ENCODE measurements around the gene GMEB2.

Gene GMEB2

GRCh38 chr20:63590218-63591146 lies 36.4 kb downstream of the GMEB2 start:
- no peak overlapping the region for H3K9ac ChIP-seq (ENCODE audit: low read length)
- H3K4me3 ChIP-seq (ENCODE audit: low read depth in 1 of 2, low read length in 2 of 2), result no peak overlapping the region
- peaks cover 16% of the 10 kb centered on the region for H3K36me3 ChIP-seq (ENCODE audit: insufficient read depth, low read length)
- no peak overlapping the region for H3K27ac ChIP-seq (ENCODE audit: low read depth, low read length)
- no peaks in the 10 kb centered on the region for H3K4me1 ChIP-seq (ENCODE audit: insufficient read depth, low read length)
- no peaks in the 10 kb centered on the region for H3K9me3 ChIP-seq (ENCODE audit: low read length)
- no peaks in the 10 kb centered on the region for H3K27me3 ChIP-seq (ENCODE audit: control insufficient read depth in 1 of 2, insufficient read depth in 2 of 2, low read length in 2 of 2)

- Histone ChIP-seq H3K27ac (ENCODE audit: low read depth, low read length) (no peak overlapping the region), H3K27me3 (ENCODE audit: control insufficient read depth in 1 of 2, insufficient read depth in 2 of 2, low read length in 2 of 2) (no peaks in the 10 kb centered on the region), H3K36me3 (ENCODE audit: insufficient read depth, low read length) (peaks cover 16% of the 10 kb centered on the region), H3K9me3 (ENCODE audit: low read length) (no peaks in the 10 kb centered on the region), H3K4me3 (ENCODE audit: low read depth in 1 of 2, low read length in 2 of 2) (no peak overlapping the region), H3K4me1 (ENCODE audit: insufficient read depth, low read length) (no peaks in the 10 kb centered on the region), H3K9ac (ENCODE audit: low read length) (no peak overlapping the region)
Measured at GRCh38 chr20:63589261-63590217, 37.4 kb downstream of the GMEB2 start.

GRCh38 chr20:63588641-63589041 lies 38.3 kb downstream of the GMEB2 start:
- Histone ChIP-seq H3K4me3 (ENCODE audit: low read depth in 1 of 2, low read length in 2 of 2) (no peak overlapping the region), H3K9ac (ENCODE audit: low read length) (no peak overlapping the region), H3K9me3 (ENCODE audit: low read length) (no peaks in the 10 kb centered on the region), H3K4me1 (ENCODE audit: insufficient read depth, low read length) (no peaks in the 10 kb centered on the region), H3K36me3 (ENCODE audit: insufficient read depth, low read length) (peaks cover 16% of the 10 kb centered on the region), H3K27ac (ENCODE audit: low read depth, low read length) (no peak overlapping the region), H3K27me3 (ENCODE audit: control insufficient read depth in 1 of 2, insufficient read depth in 2 of 2, low read length in 2 of 2) (no peaks in the 10 kb centered on the region)

- Histone ChIP-seq H3K36me3 (ENCODE audit: insufficient read depth, low read length) (peaks cover 13% of the 10 kb centered on the region), H3K27ac (ENCODE audit: low read depth, low read length) (no peak overlapping the region), H3K27me3 (ENCODE audit: control insufficient read depth in 1 of 2, insufficient read depth in 2 of 2, low read length in 2 of 2) (no peaks in the 10 kb centered on the region)
Measured at GRCh38 chr20:63587776-63588591, 38.9 kb downstream of the GMEB2 start.

GRCh38 chr20:63587256-63587655 lies 39.6 kb downstream of the GMEB2 start:
- Histone ChIP-seq H3K27ac (ENCODE audit: low read depth, low read length) (no peak overlapping the region), H3K4me1 (ENCODE audit: insufficient read depth, low read length) (no peaks in the 10 kb centered on the region), H3K4me3 (ENCODE audit: low read depth in 1 of 2, low read length in 2 of 2) (no peak overlapping the region), H3K9ac (ENCODE audit: low read length) (no peak overlapping the region), H3K27me3 (ENCODE audit: control insufficient read depth in 1 of 2, insufficient read depth in 2 of 2, low read length in 2 of 2) (no peaks in the 10 kb centered on the region), H3K9me3 (ENCODE audit: low read length) (no peaks in the 10 kb centered on the region), H3K36me3 (ENCODE audit: insufficient read depth, low read length) (peaks cover 6% of the 10 kb centered on the region)

More at GRCh38 chr20:63587776-63588591, 38.9 kb downstream of the GMEB2 start:
- Histone ChIP-seq H3K9ac (ENCODE audit: low read length) (no peak overlapping the region), H3K4me1 (ENCODE audit: insufficient read depth, low read length) (no peaks in the 10 kb centered on the region), H3K4me3 (ENCODE audit: low read depth in 1 of 2, low read length in 2 of 2) (no peak overlapping the region), H3K9me3 (ENCODE audit: low read length) (no peaks in the 10 kb centered on the region)

GRCh38 chr20:63586797-63587196 lies 40.1 kb downstream of the GMEB2 start:
- Histone ChIP-seq H3K27me3 (ENCODE audit: control insufficient read depth in 1 of 2, insufficient read depth in 2 of 2, low read length in 2 of 2) (no peaks in the 10 kb centered on the region), H3K36me3 (ENCODE audit: insufficient read depth, low read length) (peaks cover 1% of the 10 kb centered on the region), H3K4me1 (ENCODE audit: insufficient read depth, low read length) (no peaks in the 10 kb centered on the region), H3K9ac (ENCODE audit: low read length) (no peak overlapping the region), H3K9me3 (ENCODE audit: low read length) (no peaks in the 10 kb centered on the region), H3K27ac (ENCODE audit: low read depth, low read length) (no peak overlapping the region), H3K4me3 (ENCODE audit: low read depth in 1 of 2, low read length in 2 of 2) (no peak overlapping the region)

GRCh38 chr20:63585616-63586565 lies 41.0 kb downstream of the GMEB2 start:
- no peaks in the 10 kb centered on the region for H3K27me3 ChIP-seq (ENCODE audit: control insufficient read depth in 1 of 2, insufficient read depth in 2 of 2, low read length in 2 of 2)
- H3K4me3 ChIP-seq (ENCODE audit: low read depth in 1 of 2, low read length in 2 of 2), result no peak overlapping the region
- H3K36me3 ChIP-seq (ENCODE audit: insufficient read depth, low read length), result no peaks in the 10 kb centered on the region
- no peak overlapping the region for H3K9ac ChIP-seq (ENCODE audit: low read length)
- no peaks in the 10 kb centered on the region for H3K4me1 ChIP-seq (ENCODE audit: insufficient read depth, low read length)
- H3K9me3 ChIP-seq (ENCODE audit: low read length), result no peaks in the 10 kb centered on the region
- no peak overlapping the region for H3K27ac ChIP-seq (ENCODE audit: low read depth, low read length)

- Histone ChIP-seq H3K4me1 (ENCODE audit: insufficient read depth, low read length) (peaks cover 2% of the 10 kb centered on the region), H3K36me3 (ENCODE audit: insufficient read depth, low read length) (no peaks in the 10 kb centered on the region), H3K9me3 (ENCODE audit: low read length) (no peaks in the 10 kb centered on the region), H3K27me3 (ENCODE audit: control insufficient read depth in 1 of 2, insufficient read depth in 2 of 2, low read length in 2 of 2) (no peaks in the 10 kb centered on the region), H3K4me3 (ENCODE audit: low read depth in 1 of 2, low read length in 2 of 2) (no peak overlapping the region), H3K27ac (ENCODE audit: low read depth, low read length) (no peak overlapping the region), H3K9ac (ENCODE audit: low read length) (no peak overlapping the region)
Measured at GRCh38 chr20:63582382-63583063, 44.4 kb downstream of the GMEB2 start.

- Histone ChIP-seq H3K4me3 (ENCODE audit: low read depth in 1 of 2, low read length in 2 of 2) (no peak overlapping the region), H3K27ac (ENCODE audit: low read depth, low read length) (no peak overlapping the region), H3K4me1 (ENCODE audit: insufficient read depth, low read length) (peaks cover 3% of the 10 kb centered on the region), H3K36me3 (ENCODE audit: insufficient read depth, low read length) (no peaks in the 10 kb centered on the region), H3K9me3 (ENCODE audit: low read length) (no peaks in the 10 kb centered on the region), H3K27me3 (ENCODE audit: control insufficient read depth in 1 of 2, insufficient read depth in 2 of 2, low read length in 2 of 2) (no peaks in the 10 kb centered on the region), H3K9ac (ENCODE audit: low read length) (no peak overlapping the region)
Measured at GRCh38 chr20:63580796-63581461, 46.0 kb downstream of the GMEB2 start.
